K562 (cell line): ENCODE data around the gene MBD4. TPM values are rescaled to one million over a fixed set of nuclear protein-coding genes. Genes with fewer than 3 reads are reported as not detected.

Experiments used
- BMI1 ChIP-seq: fragments of 150-350 bp; IDR thresholded peaks from 2 replicates; pipeline ENCODE4 v1.6.1; 2014; ENCODE audit warnings: low read length
- EP400 ChIP-seq: fragments of 450-650 bp; IDR thresholded peaks from 2 replicates; pipeline ENCODE4 v1.6.1; 2017; ENCODE audit warnings: antibody characterized with exemption, mild to moderate bottlenecking, moderate library complexity
- L3MBTL2 ChIP-seq: fragments of 450-650 bp; IDR thresholded peaks from 2 replicates; pipeline ENCODE4 v1.6.1; 2016; ENCODE audit warnings: mild to moderate bottlenecking, moderate library complexity
- MAZ ChIP-seq, 2 experiments: fragments of 450-650 bp in 1 of 2; sonication (generic) in 1 of 2; formaldehyde crosslinking; IDR thresholded peaks in 1 of 2; conservative IDR thresholded peaks in 1 of 2; 2 replicates each; pipeline versions ENCODE4 v1.4.0 to v1.5.0; 2020; ENCODE audit warnings: mild to moderate bottlenecking in 1 of 2, missing genetic modification reagents in 1 of 2
- MXI1 ChIP-seq: IDR thresholded peaks from 2 replicates; pipeline ENCODE4 v1.6.1; 2011; ENCODE audit warnings: low read depth, mild to moderate bottlenecking, improper control_type of control experiment, low read length
- NRF1 ChIP-seq, 2 experiments: fragments of 450-650 bp; IDR thresholded peaks in 1 of 2; conservative IDR thresholded peaks in 1 of 2; 2 replicates each; pipeline ENCODE4 v1.6.1; 2014; ENCODE audit warnings: mild to moderate bottlenecking in 2 of 2
- POLR2B ChIP-seq: fragments of 450-650 bp; IDR thresholded peaks from 2 replicates; pipeline ENCODE4 v1.6.1; 2018; ENCODE audit warnings: low read depth; ENCODE audit not compliant: partially characterized antibody
- POLR2H ChIP-seq: IDR thresholded peaks from 2 replicates; pipeline ENCODE4 v1.6.1; 2016; ENCODE audit warnings: missing genetic modification characterization, low read depth, mild to moderate bottlenecking, control low read depth, missing compliant biosample characterization, moderate library complexity
- RBM25 ChIP-seq: fragments of 200-400 bp; formaldehyde crosslinking; IDR thresholded peaks from 2 replicates; pipeline ENCODE4 v1.6.1; 2018; ENCODE audit warnings: low read length, low read depth, moderate library complexity; ENCODE audit not compliant: severe bottlenecking
- SP1 ChIP-seq: sonication (generic); formaldehyde crosslinking; IDR thresholded peaks from 2 replicates; pipeline ENCODE4 v1.8.1; 2022; ENCODE audit warnings: mild to moderate bottlenecking, missing genetic modification reagents
- ZFX ChIP-seq: sonication (generic); formaldehyde crosslinking; IDR thresholded peaks from 2 replicates; pipeline ENCODE4 v1.8.0; 2022; ENCODE audit warnings: mild to moderate bottlenecking, missing genetic modification reagents, moderate library complexity
- ZNF778 ChIP-seq: fragments of 450-650 bp; formaldehyde crosslinking; IDR thresholded peaks from 2 replicates; pipeline ENCODE4 v1.4.0; 2020; ENCODE audit warnings: mild to moderate bottlenecking, moderate library complexity
- polyA plus RNA-seq, 8 experiments: library from polyadenylated mRNA; depleted of rRNA in 4 of 8; stranded (reverse) in 5 of 8; unstranded in 3 of 8; fragments of >200 nt; fragmentation: Nextera tagmentation in 2 of 8; fragmentation: Illumina TruSeq in 1 of 8; extraction: Ambion mirVana in 2 of 8; extraction: Trizol in 1 of 8; gene quantifications; 2 replicates each; pipeline versions ENCODE4 v1.2.1 to v1.2.3, GENCODE V29; 2011 to 2014; ENCODE audit warnings: inconsistent platforms in 1 of 8, missing spikeins in 1 of 8
- total RNA-seq, 7 experiments: library from RNA; depleted of rRNA in 6 of 7; stranded (reverse); fragments of >200 nt in 6 of 7; fragmentation: Illumina TruSeq in 2 of 7; extraction: Trizol in 2 of 7; gene quantifications; 2 replicates each; pipeline versions ENCODE4 v1.2.1 to v1.2.3, GENCODE V29; 2011 to 2021; ENCODE audit warnings: low replicate concordance in 1 of 7
- TF ChIP-seq, protein P1 (sequence below): fragments of 450-650 bp; IDR thresholded peaks from 2 replicates; pipeline ENCODE4 v1.6.1; 2016; ENCODE audit warnings: borderline replicate concordance
- TF ChIP-seq, protein P2 (sequence below): fragments of 200-800 bp; sonication (Bioruptor generic); IDR thresholded peaks from 2 replicates; pipeline ENCODE4 v1.6.1; 2017; ENCODE audit warnings: missing genetic modification characterization, missing compliant biosample characterization
- TF ChIP-seq, protein P3 (sequence below): sonication (generic); formaldehyde crosslinking; IDR thresholded peaks from 2 replicates; pipeline ENCODE4 v1.8.0; 2022; ENCODE audit warnings: mild to moderate bottlenecking, missing genetic modification reagents
- TF ChIP-seq, protein P4 (sequence below): sonication (generic); formaldehyde crosslinking; IDR thresholded peaks from 2 replicates; pipeline ENCODE4 v1.9.0; 2022; ENCODE audit warnings: mild to moderate bottlenecking, missing genetic modification reagents
- TF ChIP-seq, protein P5 (sequence below): sonication (generic); formaldehyde crosslinking; IDR thresholded peaks from 2 replicates; pipeline ENCODE4 v1.5.0; 2020; ENCODE audit warnings: missing genetic modification reagents

The MBD4 gene
- total and polyA plus RNA-seq, 9 of the 15 experiments (the other 6 are each of a cell fraction or from before 2014, with no cell fraction given) = 13.3 to 63.9 (median 39.0) TPM

DNA sequence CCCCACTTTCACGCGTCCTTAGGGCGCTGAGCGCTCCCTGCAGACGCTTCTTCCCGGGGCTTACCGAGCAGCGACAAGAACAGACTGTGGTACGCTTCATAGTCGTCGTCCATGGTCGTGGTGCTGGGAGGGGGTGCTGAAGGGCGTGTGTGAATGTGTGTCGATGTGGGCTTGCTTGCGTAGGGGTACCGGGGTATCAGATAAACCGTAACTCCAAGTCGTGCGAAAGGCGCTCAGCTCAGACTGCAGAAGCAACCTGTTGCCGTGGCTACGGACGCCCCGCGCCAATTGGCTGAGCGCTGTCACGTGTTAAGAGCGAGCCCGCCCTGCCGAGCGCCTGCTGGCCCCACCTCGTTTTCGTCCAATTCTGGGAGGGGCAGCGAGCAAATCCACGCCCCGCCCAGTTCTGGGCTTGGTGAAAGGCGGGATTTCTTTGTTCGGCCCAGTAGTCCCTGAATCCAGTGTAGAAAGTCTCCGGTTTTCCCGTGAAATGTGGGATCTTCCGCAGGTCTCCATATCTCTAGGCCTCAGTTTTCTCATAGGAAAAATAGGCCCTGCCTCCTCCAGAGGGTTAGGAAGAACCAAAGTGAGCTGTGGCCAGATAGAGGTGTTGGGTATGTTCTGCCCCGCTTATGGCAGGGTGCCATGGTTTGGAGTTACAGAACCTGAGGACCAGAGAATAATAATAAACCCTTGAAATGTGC, 11.2 kb downstream of the MBD4 start, which contains the start of gene EFCAB12 (continued):
- TF ChIP-seq, protein P1, sequence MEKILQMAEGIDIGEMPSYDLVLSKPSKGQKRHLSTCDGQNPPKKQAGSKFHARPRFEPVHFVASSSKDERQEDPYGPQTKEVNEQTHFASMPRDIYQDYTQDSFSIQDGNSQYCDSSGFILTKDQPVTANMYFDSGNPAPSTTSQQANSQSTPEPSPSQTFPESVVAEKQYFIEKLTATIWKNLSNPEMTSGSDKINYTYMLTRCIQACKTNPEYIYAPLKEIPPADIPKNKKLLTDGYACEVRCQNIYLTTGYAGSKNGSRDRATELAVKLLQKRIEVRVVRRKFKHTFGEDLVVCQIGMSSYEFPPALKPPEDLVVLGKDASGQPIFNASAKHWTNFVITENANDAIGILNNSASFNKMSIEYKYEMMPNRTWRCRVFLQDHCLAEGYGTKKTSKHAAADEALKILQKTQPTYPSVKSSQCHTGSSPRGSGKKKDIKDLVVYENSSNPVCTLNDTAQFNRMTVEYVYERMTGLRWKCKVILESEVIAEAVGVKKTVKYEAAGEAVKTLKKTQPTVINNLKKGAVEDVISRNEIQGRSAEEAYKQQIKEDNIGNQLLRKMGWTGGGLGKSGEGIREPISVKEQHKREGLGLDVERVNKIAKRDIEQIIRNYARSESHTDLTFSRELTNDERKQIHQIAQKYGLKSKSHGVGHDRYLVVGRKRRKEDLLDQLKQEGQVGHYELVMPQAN = peak; percentile 87
- TF ChIP-seq, protein P2, sequence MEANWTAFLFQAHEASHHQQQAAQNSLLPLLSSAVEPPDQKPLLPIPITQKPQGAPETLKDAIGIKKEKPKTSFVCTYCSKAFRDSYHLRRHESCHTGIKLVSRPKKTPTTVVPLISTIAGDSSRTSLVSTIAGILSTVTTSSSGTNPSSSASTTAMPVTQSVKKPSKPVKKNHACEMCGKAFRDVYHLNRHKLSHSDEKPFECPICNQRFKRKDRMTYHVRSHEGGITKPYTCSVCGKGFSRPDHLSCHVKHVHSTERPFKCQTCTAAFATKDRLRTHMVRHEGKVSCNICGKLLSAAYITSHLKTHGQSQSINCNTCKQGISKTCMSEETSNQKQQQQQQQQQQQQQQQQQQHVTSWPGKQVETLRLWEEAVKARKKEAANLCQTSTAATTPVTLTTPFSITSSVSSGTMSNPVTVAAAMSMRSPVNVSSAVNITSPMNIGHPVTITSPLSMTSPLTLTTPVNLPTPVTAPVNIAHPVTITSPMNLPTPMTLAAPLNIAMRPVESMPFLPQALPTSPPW (CRISPR knock-in tag) = peak; percentile 65
- TF ChIP-seq, protein P3, sequence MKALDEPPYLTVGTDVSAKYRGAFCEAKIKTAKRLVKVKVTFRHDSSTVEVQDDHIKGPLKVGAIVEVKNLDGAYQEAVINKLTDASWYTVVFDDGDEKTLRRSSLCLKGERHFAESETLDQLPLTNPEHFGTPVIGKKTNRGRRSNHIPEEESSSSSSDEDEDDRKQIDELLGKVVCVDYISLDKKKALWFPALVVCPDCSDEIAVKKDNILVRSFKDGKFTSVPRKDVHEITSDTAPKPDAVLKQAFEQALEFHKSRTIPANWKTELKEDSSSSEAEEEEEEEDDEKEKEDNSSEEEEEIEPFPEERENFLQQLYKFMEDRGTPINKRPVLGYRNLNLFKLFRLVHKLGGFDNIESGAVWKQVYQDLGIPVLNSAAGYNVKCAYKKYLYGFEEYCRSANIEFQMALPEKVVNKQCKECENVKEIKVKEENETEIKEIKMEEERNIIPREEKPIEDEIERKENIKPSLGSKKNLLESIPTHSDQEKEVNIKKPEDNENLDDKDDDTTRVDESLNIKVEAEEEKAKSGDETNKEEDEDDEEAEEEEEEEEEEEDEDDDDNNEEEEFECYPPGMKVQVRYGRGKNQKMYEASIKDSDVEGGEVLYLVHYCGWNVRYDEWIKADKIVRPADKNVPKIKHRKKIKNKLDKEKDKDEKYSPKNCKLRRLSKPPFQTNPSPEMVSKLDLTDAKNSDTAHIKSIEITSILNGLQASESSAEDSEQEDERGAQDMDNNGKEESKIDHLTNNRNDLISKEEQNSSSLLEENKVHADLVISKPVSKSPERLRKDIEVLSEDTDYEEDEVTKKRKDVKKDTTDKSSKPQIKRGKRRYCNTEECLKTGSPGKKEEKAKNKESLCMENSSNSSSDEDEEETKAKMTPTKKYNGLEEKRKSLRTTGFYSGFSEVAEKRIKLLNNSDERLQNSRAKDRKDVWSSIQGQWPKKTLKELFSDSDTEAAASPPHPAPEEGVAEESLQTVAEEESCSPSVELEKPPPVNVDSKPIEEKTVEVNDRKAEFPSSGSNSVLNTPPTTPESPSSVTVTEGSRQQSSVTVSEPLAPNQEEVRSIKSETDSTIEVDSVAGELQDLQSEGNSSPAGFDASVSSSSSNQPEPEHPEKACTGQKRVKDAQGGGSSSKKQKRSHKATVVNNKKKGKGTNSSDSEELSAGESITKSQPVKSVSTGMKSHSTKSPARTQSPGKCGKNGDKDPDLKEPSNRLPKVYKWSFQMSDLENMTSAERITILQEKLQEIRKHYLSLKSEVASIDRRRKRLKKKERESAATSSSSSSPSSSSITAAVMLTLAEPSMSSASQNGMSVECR (CRISPR knock-in tag) = peak; percentile 72
- TF ChIP-seq SP1 (CRISPR knock-in tag) (peak; percentile 81), BMI1 (peak; percentile 80), ZNF778 (CRISPR knock-in tag) (no peak), RBM25 (peak; percentile 79), L3MBTL2 (0 out of 2 replicates have a peak, but pooled peaks have one; percentile 7), POLR2H (tag) (peak; percentile 49; the same call in 1 of the 2 replicates), MAZ (CRISPR knock-in tag; conservative IDR thresholded peaks at IDR 0.05 in 1 of 2, IDR thresholded peaks at IDR 0.05 in 1 of 2) (peak; percentile 48 to 57; a peak in 3 of 4 replicates), ZFX (CRISPR knock-in tag) (peak; percentile 45; the same call in 1 of the 2 replicates), NRF1 (conservative IDR thresholded peaks at IDR 0.05 in 1 of 2, IDR thresholded peaks at IDR 0.05 in 1 of 2) (peak; percentile 34 to 40; a peak in 3 of 4 replicates), MXI1 (peak; percentile 95), POLR2B (peak; percentile 43), EP400 (no peak)
- TF ChIP-seq, protein P4, sequence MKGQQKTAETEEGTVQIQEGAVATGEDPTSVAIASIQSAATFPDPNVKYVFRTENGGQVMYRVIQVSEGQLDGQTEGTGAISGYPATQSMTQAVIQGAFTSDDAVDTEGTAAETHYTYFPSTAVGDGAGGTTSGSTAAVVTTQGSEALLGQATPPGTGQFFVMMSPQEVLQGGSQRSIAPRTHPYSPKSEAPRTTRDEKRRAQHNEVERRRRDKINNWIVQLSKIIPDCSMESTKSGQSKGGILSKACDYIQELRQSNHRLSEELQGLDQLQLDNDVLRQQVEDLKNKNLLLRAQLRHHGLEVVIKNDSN = peak; percentile 96
- TF ChIP-seq, protein P5, sequence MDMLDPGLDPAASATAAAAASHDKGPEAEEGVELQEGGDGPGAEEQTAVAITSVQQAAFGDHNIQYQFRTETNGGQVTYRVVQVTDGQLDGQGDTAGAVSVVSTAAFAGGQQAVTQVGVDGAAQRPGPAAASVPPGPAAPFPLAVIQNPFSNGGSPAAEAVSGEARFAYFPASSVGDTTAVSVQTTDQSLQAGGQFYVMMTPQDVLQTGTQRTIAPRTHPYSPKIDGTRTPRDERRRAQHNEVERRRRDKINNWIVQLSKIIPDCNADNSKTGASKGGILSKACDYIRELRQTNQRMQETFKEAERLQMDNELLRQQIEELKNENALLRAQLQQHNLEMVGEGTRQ (CRISPR knock-in tag) = peak; percentile 92
